GM23338 (cell line): ENCODE results near the gene NID2. TPM values are rescaled to one million over a fixed set of nuclear protein-coding genes. Genes with fewer than 3 reads are reported as not detected.

Experiments used
- ATAC-seq: fragments of 200-7000 bp; cut with Tn5 transposase; 3 replicates; pipeline ENCODE4 v1.9.1; 2020
- DNase-seq: peaks from one replicate; pipeline ENCODE4 v3.0.0-alpha.2; 2015; ENCODE audit warnings: low spot score
- H2AFZ ChIP-seq: fragments of 200-600 bp; sonication (generic); 2 replicates; pipeline ENCODE4 v1.8.0; 2016; ENCODE audit warnings: antibody characterized with exemption, mild to moderate bottlenecking, moderate library complexity
- H3F3A ChIP-seq: fragments of 200-600 bp; sonication (generic); replicated peaks from 2 replicates; pipeline ENCODE4 v1.8.0; 2017; ENCODE audit warnings: antibody characterized with exemption, mixed run types, low read depth
- H3K27ac ChIP-seq: fragments of 200-600 bp; sonication (generic); 2 replicates; pipeline ENCODE4 v1.6.1; 2016; ENCODE audit warnings: low read depth
- H3K27me3 ChIP-seq: fragments of 200-600 bp; sonication (generic); 2 replicates; pipeline ENCODE4 v1.8.0; 2016; ENCODE audit warnings: mild to moderate bottlenecking, mixed run types, moderate library complexity; ENCODE audit not compliant: insufficient read depth
- H3K36me3 ChIP-seq: fragments of 200-600 bp; sonication (generic); 2 replicates; pipeline ENCODE4 v1.8.0; 2016; ENCODE audit warnings: mild to moderate bottlenecking; ENCODE audit not compliant: insufficient read depth
- H3K4me1 ChIP-seq: fragments of 200-600 bp; sonication (generic); 2 replicates; pipeline ENCODE4 v1.8.0; 2016; ENCODE audit warnings: mild to moderate bottlenecking, moderate library complexity; ENCODE audit not compliant: insufficient read depth
- H3K4me2 ChIP-seq: fragments of 200-600 bp; sonication (generic); 2 replicates; pipeline ENCODE4 v1.7.1; 2017; ENCODE audit warnings: mixed run types
- H3K4me3 ChIP-seq: fragments of 200-600 bp; sonication (generic); 2 replicates; pipeline ENCODE4 v1.6.1; 2016; ENCODE audit warnings: mixed run types
- H3K79me2 ChIP-seq: fragments of 200-600 bp; sonication (generic); replicated peaks from 2 replicates; pipeline ENCODE4 v1.8.0; 2017; ENCODE audit warnings: mild to moderate bottlenecking; ENCODE audit not compliant: insufficient read depth
- H3K9me2 ChIP-seq: fragments of 200-600 bp; sonication (generic); 2 replicates; pipeline ENCODE4 v1.8.0; 2017; ENCODE audit not compliant: insufficient read depth
- H4K20me1 ChIP-seq: fragments of 200-600 bp; sonication (generic); replicated peaks from 2 replicates; pipeline ENCODE4 v1.8.0; 2017; ENCODE audit warnings: mild to moderate bottlenecking; ENCODE audit not compliant: insufficient read depth
- H3K27ac Mint-ChIP-seq: 2 replicates; pipeline ENCODE4 v1.8.0; 2020; ENCODE audit warnings: inconsistent platforms, mild to moderate bottlenecking, moderate library complexity, mixed read lengths
- H3K27me3 Mint-ChIP-seq: 3 replicates; pipeline ENCODE4 v1.8.0; 2022; ENCODE audit warnings: low read depth, mild to moderate bottlenecking, moderate library complexity, mixed read lengths, inconsistent platforms; ENCODE audit not compliant: insufficient read depth, poor library complexity
- H3K36me3 Mint-ChIP-seq: 3 replicates; pipeline ENCODE4 v1.8.0; 2021; ENCODE audit warnings: low read depth, mild to moderate bottlenecking, inconsistent platforms, moderate library complexity, mixed read lengths
- H3K4me1 Mint-ChIP-seq: 3 replicates; pipeline ENCODE4 v1.8.0; 2020; ENCODE audit warnings: mild to moderate bottlenecking, inconsistent platforms, mixed read lengths
- H3K4me3 Mint-ChIP-seq: 3 replicates; pipeline ENCODE4 v1.8.0; 2021; ENCODE audit warnings: moderate library complexity, mild to moderate bottlenecking, inconsistent platforms, mixed read lengths
- H3K9me3 Mint-ChIP-seq: 3 replicates; pipeline ENCODE4 v1.8.0; 2020; ENCODE audit warnings: moderate library complexity, mild to moderate bottlenecking, inconsistent platforms, mixed read lengths
- CREB1 ChIP-seq: fragments of 250-450 bp; sonication (Bioruptor Pico); IDR thresholded peaks from 2 replicates; pipeline ENCODE4 v1.5.0; 2020; ENCODE audit warnings: low read depth, mild to moderate bottlenecking, moderate library complexity
- ETS1 ChIP-seq: IDR thresholded peaks from 2 replicates; pipeline ENCODE4 v1.6.1; 2016; ENCODE audit warnings: antibody characterized with exemption
- EZH2 ChIP-seq: fragments of 200-600 bp; sonication (generic); IDR thresholded peaks from one replicate; pipeline ENCODE4 v1.8.0; 2017; ENCODE audit warnings: antibody characterized with exemption, mild to moderate bottlenecking, low read depth; ENCODE audit not compliant: unreplicated experiment
- EZH2phosphoT487 ChIP-seq: fragments of 200-600 bp; sonication (generic); IDR thresholded peaks from one replicate; pipeline ENCODE4 v1.8.1; 2018; ENCODE audit warnings: antibody characterized with exemption; ENCODE audit not compliant: unreplicated experiment
- JUNB ChIP-seq: IDR thresholded peaks from one replicate; pipeline ENCODE4 v1.6.1; 2016; ENCODE audit warnings: antibody characterized with exemption; ENCODE audit not compliant: unreplicated experiment
- NANOG ChIP-seq: IDR thresholded peaks from 2 replicates; pipeline ENCODE4 v1.6.1; 2016; ENCODE audit warnings: antibody characterized with exemption, borderline replicate concordance
- POLR2AphosphoS5 ChIP-seq: IDR thresholded peaks from 2 replicates; pipeline ENCODE4 v1.6.1; 2016; ENCODE audit warnings: antibody characterized with exemption, low read depth
- REST ChIP-seq: IDR thresholded peaks from one replicate; pipeline ENCODE4 v1.6.1; 2018; ENCODE audit warnings: antibody characterized with exemption; ENCODE audit not compliant: unreplicated experiment
- STAT1 ChIP-seq: IDR thresholded peaks from one replicate; pipeline ENCODE4 v1.6.1; 2016; ENCODE audit warnings: antibody characterized with exemption; ENCODE audit not compliant: unreplicated experiment
- ZNF114 ChIP-seq: fragments of 250-450 bp; sonication (Bioruptor Pico); IDR thresholded peaks from 2 replicates; pipeline ENCODE4 v1.5.0; 2020; ENCODE audit warnings: mild to moderate bottlenecking, moderate library complexity
- ZNF331 ChIP-seq: fragments of 250-450 bp; sonication (Bioruptor Pico); IDR thresholded peaks from 2 replicates; pipeline ENCODE4 v1.5.0; 2020; ENCODE audit warnings: low read depth, mild to moderate bottlenecking, moderate library complexity
- polyA plus RNA-seq: library from polyadenylated mRNA; unstranded; fragments of >200 nt; fragmentation: Nextera tagmentation; extraction: Ambion mirVana; gene quantifications from 2 replicates; pipeline ENCODE4 v1.2.1, GENCODE V29; 2016
- total RNA-seq: library from RNA; depleted of rRNA; stranded (reverse); fragments of >200 nt; shearing (Covaris generic); gene quantifications from 2 replicates; pipeline ENCODE4 v1.2.3, GENCODE V29; 2014
- TF ChIP-seq, protein P1 (sequence below): fragments of 250-450 bp; sonication (Bioruptor Pico); IDR thresholded peaks from 2 replicates; pipeline ENCODE4 v1.5.0; 2020; ENCODE audit warnings: mild to moderate bottlenecking, moderate library complexity
- TF ChIP-seq, protein P2 (sequence below), 2 experiments: fragments of 200-600 bp in 1 of 2; sonication (generic) in 1 of 2; conservative IDR thresholded peaks; 2 replicates each; pipeline versions ENCODE4 v1.5.1 to v1.6.1; 2016 to 2017; ENCODE audit warnings: antibody characterized with exemption in 2 of 2, low read depth in 2 of 2, mild to moderate bottlenecking in 2 of 2, moderate library complexity in 1 of 2

Gene NID2
- total and polyA plus RNA-seq, 2 experiments from 2014 or later = 4.3 to 10.4 TPM

- Histone ChIP-seq H3K27ac (no peak overlapping the region), H3K4me3 (no peak overlapping the region), H3K9me2 (0 out of 2 replicates have a peak, but pooled peaks cover 8% of the 10 kb centered on the region), H3K79me2 (no peaks in the 10 kb centered on the region), H3F3A (no peaks in the 10 kb centered on the region), H3K4me2 (no peak overlapping the region), H2AFZ (no peak overlapping the region), H3K36me3 (no peaks in the 10 kb centered on the region), H3K27me3 (no peaks in the 10 kb centered on the region), H3K4me1 (peaks cover 17% of the 10 kb centered on the region), H4K20me1 (no peaks in the 10 kb centered on the region)
- ATAC-seq (no peak), DNase-seq (no peak)
- H3K4me3 Mint-ChIP-seq = no peak overlapping the region
- H3K4me1 Mint-ChIP-seq = peaks cover 26% of the 10 kb centered on the region
- peaks cover 4% of the 10 kb centered on the region for H3K27me3 Mint-ChIP-seq
- H3K9me3 Mint-ChIP-seq = peaks cover 7% of the 10 kb centered on the region; the same call in 1 of the 3 replicates
- TF ChIP-seq JUNB = no peak
- no peak for TF ChIP-seq ZNF331 (CRISPR knock-in tag)
- no peak for TF ChIP-seq EZH2phosphoT487
- TF ChIP-seq, protein P1, sequence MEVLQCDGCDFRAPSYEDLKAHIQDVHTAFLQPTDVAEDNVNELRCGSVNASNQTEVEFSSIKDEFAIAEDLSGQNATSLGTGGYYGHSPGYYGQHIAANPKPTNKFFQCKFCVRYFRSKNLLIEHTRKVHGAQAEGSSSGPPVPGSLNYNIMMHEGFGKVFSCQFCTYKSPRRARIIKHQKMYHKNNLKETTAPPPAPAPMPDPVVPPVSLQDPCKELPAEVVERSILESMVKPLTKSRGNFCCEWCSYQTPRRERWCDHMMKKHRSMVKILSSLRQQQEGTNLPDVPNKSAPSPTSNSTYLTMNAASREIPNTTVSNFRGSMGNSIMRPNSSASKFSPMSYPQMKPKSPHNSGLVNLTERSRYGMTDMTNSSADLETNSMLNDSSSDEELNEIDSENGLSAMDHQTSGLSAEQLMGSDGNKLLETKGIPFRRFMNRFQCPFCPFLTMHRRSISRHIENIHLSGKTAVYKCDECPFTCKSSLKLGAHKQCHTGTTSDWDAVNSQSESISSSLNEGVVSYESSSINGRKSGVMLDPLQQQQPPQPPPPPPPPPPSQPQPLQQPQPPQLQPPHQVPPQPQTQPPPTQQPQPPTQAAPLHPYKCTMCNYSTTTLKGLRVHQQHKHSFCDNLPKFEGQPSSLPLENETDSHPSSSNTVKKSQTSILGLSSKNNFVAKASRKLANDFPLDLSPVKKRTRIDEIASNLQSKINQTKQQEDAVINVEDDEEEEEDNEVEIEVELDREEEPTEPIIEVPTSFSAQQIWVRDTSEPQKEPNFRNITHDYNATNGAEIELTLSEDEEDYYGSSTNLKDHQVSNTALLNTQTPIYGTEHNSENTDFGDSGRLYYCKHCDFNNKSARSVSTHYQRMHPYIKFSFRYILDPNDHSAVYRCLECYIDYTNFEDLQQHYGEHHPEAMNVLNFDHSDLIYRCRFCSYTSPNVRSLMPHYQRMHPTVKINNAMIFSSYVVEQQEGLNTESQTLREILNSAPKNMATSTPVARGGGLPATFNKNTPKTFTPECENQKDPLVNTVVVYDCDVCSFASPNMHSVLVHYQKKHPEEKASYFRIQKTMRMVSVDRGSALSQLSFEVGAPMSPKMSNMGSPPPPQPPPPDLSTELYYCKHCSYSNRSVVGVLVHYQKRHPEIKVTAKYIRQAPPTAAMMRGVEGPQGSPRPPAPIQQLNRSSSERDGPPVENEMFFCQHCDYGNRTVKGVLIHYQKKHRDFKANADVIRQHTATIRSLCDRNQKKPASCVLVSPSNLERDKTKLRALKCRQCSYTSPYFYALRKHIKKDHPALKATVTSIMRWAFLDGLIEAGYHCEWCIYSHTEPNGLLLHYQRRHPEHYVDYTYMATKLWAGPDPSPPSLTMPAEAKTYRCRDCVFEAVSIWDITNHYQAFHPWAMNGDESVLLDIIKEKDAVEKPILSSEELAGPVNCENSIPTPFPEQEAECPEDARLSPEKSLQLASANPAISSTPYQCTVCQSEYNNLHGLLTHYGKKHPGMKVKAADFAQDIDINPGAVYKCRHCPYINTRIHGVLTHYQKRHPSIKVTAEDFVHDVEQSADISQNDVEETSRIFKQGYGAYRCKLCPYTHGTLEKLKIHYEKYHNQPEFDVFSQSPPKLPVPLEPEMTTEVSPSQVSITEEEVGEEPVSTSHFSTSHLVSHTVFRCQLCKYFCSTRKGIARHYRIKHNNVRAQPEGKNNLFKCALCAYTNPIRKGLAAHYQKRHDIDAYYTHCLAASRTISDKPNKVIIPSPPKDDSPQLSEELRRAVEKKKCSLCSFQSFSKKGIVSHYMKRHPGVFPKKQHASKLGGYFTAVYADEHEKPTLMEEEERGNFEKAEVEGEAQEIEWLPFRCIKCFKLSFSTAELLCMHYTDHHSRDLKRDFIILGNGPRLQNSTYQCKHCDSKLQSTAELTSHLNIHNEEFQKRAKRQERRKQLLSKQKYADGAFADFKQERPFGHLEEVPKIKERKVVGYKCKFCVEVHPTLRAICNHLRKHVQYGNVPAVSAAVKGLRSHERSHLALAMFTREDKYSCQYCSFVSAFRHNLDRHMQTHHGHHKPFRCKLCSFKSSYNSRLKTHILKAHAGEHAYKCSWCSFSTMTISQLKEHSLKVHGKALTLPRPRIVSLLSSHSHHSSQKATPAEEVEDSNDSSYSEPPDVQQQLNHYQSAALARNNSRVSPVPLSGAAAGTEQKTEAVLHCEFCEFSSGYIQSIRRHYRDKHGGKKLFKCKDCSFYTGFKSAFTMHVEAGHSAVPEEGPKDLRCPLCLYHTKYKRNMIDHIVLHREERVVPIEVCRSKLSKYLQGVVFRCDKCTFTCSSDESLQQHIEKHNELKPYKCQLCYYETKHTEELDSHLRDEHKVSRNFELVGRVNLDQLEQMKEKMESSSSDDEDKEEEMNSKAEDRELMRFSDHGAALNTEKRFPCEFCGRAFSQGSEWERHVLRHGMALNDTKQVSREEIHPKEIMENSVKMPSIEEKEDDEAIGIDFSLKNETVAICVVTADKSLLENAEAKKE (CRISPR knock-in tag) = no peak
- no peak for TF ChIP-seq EZH2
- TF ChIP-seq ZNF114 (CRISPR knock-in tag) = no peak
- TF ChIP-seq REST = no peak
- TF ChIP-seq, protein P2, sequence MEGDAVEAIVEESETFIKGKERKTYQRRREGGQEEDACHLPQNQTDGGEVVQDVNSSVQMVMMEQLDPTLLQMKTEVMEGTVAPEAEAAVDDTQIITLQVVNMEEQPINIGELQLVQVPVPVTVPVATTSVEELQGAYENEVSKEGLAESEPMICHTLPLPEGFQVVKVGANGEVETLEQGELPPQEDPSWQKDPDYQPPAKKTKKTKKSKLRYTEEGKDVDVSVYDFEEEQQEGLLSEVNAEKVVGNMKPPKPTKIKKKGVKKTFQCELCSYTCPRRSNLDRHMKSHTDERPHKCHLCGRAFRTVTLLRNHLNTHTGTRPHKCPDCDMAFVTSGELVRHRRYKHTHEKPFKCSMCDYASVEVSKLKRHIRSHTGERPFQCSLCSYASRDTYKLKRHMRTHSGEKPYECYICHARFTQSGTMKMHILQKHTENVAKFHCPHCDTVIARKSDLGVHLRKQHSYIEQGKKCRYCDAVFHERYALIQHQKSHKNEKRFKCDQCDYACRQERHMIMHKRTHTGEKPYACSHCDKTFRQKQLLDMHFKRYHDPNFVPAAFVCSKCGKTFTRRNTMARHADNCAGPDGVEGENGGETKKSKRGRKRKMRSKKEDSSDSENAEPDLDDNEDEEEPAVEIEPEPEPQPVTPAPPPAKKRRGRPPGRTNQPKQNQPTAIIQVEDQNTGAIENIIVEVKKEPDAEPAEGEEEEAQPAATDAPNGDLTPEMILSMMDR (conservative IDR thresholded peaks at IDR 0.05; ENCODE audit: low read depth in 2 of 2) = no peak
- TF ChIP-seq STAT1 = no peak
- TF ChIP-seq NANOG = no peak
- TF ChIP-seq CREB1 = no peak
- TF ChIP-seq POLR2AphosphoS5 = no peak
- no peak for TF ChIP-seq ETS1
- H3K27ac Mint-ChIP-seq = no peak overlapping the region
- H3K36me3 Mint-ChIP-seq = no peaks in the 10 kb centered on the region; the same call in 2 of the 3 replicates
Observed at GRCh38 chr14:52025310-52025709, 43.5 kb downstream of the NID2 start.
